ENCODE data around the gene TBKBP1. TPM values are rescaled to one million over a fixed set of nuclear protein-coding genes. Genes with fewer than 3 reads are reported as not detected.

Gene TBKBP1
- total RNA-seq, 1 experiment from 2014 or later, result 0.20 TPM

DNA sequence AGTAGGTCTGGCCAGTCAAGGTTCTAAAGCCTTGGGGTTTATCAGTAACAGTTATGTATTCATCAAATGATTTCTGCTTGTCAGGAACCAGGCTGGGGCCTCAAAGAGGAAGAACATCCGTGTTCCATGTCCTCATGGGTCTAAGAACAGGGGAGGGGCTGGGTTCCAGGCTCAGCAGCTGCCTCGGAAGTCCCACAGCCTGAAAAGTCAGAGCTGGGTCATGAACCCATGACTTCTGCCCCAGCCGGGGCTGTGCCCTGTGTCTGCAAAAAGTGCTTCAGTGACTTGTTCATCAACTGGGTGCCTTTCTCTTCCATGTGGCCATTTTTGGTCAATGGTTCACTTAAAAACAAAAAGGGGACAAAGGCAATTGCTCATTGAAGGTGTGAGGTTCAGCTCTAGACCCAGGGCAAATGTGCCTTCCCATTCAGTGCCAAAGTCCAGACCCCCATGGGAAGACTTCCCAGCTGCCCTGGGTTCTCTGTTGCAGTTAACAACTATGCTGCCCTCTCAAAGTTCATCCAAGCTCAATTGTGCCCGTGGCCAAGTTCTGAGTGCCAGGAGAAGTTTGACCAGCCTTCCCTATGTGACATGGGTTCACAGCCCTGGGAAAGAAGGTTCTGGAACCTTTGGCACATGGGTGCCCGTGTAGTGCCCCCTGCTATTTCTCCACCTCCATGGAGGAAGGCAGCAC, 18.5 kb downstream of the TBKBP1 start:
- DNase-seq (ENCODE audit: low spot score), result no peak

DNA sequence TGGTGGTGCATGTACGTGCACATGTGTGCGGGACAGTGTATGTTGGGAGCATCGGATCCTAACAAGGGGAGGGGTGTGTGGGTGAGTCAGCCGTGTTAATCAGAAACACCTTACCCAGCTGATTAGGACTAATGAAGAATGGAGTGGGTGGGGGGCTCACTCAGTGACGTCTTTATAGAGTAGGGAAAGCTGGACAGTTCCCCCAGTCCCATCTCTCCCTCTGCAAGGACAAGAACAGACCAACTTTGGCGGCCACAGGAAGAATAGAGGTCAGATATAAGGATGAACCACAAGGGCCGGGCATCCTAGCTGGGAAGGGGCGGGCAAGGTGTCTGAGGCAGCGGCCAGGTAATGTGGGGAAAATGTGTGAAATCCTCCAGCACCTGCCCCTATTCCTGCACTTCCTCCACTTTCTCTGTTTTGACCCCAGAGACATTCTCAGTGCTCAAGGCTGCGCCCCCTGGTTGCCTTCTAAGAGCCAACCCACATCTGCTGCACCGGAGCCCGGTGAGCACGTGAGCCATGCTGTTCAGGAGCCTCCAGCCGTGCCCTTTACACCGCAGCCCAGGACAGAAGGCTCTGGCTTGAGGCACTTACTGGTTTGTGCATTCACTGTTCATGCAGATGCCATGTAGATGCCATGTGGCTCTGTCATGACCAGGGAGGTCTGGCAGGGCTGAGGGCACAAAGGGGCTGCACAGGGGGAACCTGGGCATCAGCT, 20.2 kb downstream of the TBKBP1 start:
- DNase-seq (ENCODE audit: low spot score), result no peak

DNA sequence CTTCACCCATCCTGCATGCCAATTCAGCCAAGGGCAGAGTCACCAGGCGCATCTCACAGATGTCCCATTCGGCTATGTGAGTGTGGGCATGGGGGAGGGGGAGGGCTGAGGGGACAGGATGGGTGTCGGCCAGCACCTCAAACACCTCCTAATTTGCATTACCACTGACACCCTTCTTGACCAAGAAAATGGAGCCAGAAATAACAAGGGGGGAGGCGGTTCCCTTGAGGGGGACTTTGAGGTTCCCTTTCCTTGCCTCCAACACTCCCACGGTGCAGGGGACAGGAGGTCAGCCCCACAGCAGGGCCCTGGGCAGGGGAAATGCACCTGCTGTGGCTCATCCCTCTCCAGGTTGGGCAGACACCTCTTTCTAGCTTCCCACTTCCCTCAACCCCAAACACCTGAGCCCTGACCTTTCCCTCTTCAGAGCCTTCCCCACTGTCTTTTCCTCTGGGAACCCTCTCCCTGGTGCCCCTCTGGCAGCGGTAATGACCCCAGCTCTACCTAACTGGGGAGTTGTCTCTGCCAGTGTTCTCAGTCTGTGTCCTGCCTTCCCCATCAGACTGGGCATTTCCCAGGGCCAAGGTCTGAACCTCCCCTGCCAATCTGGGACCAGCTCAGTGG, 20.9 kb downstream of the TBKBP1 start:
- DNase-seq (ENCODE audit: low spot score), result no peak

DNA sequence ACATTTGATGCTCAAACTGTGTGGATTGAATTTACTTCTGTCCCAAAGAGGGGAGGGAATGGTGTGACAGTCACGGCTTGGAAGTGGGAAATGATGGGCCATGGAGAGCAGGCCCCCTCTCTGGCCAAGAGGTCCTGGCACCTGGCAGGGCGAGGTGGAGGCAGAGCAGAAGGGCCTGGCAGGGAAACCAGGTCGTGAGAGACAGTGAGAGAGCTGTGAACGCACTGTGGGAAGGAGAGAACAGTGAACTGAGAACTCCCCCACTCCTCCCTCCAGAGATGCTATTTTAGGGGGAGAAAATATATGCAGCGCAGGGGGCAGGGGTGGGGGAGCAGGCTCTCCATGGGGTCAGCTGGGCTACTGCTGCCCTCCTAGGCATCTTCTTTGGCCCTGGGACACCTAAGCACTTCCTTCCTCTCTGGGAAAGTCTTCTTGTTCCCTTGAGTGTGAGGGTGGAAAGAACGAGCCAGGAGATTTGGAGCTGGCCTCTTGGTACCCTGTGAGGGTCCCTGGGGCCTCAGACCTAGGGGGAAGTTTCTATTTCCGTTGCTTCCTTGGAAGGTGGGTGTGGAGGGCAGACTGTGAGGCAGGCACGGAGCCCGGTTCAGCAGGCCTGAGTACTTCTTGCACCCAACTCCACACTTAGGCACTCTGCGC, 21.8 kb downstream of the TBKBP1 start:
- no peak for DNase-seq (ENCODE audit: low spot score)

DNA sequence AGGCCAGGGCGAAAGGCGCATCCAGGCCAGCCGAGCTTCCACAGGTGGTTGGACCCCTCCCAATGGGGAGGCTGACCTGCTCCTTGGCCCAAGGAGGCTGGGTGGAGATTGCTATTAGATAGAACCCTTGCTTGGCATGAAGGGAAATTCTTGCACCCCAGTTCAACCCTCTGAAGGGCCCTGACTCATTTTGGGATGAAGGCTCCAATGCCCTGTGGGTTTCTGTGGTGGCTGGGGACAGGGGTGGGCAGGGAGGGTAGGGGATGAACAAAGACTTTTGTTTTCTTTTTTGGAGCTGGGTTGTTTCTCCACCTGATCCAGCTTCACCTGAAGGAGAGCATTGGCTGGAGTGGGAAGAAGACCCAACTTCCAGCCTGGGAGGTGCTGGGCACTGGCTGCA, 22.4 kb downstream of the TBKBP1 start:
- no peak for DNase-seq (ENCODE audit: low spot score)

DNA sequence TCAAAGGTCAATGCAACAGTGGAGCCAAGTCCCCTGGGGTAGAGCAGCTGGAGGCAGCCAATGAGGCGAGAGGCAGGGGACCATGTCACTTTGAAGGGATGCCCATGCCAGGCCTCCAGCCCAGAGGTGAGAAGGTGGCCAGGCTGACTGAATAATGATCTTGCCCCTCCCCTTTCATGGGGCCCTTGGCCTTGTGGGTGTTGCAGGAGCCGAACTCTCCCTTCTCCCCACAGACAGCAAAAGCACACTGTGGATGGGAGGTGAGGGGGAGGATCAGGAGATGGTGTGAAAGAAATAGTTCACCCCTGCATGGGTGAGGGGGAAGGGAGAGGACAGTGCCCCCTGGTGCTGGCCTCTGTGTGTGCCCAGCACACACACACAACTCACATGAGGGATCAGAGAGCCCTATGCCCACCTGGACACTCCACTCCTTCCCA, 23.3 kb downstream of the TBKBP1 start:
- no peak for DNase-seq (ENCODE audit: low spot score)

DNA sequence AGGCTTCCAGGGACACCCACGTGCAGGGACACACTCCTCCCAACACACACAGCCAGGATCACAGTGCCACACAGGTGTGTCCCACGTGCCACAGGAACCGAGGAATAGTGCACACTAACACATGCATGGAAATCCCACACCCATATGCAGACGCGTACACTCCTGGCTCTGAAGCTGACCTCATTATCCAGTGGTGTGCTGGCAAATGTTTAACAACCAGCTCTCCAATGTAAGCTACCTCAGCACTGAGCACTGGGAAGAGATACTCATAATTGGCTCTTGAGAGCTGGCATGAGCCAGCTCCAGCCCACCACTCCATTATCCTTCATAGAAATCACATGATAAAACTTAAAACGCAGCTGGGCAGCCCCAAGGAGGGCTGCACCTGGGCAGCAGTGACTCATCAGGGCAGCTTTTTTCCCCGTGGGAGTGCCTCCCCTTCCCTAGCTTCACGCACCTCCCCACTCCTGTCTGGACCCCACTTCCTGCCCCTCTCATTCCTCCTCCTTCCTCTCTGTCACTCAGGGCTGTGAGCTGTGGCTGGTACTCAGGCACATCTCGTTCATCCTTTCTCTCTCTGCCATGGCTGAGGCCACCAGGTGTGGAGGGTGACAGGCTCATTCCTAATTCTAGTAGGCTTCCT, 24.1 kb downstream of the TBKBP1 start:
- no peak for DNase-seq (ENCODE audit: low spot score)

DNA sequence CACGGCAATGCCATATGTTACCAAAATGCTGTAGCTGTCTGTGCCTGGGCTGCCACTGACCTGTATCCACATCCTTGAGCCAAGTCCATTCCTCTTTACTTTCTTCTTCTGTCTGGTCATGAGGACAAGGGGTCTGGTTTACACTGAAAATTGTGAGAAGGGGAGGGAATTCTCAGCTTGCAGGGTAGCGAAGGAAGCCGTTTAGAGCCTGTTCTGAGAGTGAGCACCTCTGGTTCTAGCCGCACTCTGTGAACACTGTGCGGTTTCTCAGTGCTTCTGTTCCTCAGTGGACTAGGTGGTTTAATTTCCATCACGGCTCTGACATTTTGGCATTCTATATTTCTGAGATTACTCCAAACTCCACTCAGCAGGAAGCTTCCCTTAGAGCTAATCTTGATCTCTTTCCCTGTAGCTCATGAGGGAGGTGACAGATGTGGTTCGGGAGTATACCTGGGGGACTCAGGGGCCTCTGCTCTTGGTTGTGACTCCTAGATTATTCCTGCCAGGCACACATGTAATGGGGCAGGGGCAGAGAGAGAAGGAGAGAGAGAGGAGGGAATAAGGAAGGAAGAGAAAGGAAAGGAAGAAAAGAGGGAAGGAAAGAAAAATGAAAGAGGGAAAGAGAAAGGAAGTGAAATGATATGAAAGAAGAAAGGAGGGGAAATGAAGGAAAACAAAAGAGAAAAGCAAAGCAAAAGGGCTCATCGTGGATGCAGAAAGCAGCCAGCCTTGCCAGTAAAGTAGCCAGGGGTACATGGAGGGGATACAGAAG, 24.9 kb downstream of the TBKBP1 start:
- no peak for DNase-seq (ENCODE audit: low spot score)

DNA sequence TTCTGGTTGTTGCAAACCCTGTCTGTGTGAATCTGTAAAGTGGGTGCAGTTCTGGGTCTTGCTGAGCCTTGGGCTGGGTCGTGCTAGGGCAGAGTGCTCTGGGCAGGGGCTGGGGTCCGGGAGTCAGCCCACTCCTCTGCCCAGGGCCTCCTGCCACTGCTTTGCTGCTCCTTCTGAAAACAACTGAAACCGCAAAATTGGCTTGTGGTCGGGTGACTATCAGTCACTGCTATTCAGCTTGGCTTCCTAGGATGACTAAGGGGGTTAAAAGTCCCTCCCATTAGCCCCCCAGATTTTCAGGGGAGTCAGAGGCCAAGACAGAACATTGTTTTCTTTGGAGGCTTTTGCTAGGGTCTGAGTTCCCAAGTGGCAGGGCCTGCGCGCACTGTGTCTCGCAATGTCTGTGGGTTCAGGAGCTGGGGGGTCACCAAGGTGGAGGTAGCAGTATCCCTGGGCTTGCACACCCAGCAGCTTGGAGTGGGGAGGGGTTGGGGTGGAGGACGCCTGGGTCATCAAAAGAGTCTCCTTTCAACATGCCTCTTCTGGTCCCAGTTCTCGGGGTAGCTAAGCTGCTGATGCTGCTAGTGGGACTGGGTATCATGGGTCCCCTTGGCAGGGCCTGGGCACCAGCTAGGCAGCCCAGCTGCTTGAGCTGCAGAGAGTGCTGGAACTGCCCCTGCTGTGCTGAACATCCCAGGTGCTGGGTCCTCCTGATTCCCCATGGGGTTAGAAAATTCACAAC, 25.6 kb downstream of the TBKBP1 start:
- DNase-seq (ENCODE audit: low spot score), result no peak

DNA sequence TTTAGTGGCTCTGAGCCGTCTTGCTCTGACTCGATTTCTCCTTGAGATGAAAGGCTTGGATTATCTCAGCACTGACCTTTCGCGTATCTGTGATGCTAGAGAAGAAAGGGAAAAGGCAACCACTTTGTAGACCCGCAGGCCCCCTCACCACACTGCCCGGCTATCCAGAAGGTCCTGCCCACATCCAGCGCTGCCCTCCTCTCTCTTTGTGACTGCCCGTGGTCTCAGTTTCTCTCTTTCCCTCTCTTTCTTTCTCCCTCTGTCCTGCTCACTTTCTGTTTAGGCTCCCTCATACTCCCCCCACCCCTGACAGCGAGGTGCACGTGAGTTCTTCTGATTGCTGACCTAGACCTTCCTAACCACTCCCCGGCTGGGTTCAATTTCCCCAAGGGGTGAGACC, 26.2 kb downstream of the TBKBP1 start:
- DNase-seq (ENCODE audit: low spot score), result no peak

DNA sequence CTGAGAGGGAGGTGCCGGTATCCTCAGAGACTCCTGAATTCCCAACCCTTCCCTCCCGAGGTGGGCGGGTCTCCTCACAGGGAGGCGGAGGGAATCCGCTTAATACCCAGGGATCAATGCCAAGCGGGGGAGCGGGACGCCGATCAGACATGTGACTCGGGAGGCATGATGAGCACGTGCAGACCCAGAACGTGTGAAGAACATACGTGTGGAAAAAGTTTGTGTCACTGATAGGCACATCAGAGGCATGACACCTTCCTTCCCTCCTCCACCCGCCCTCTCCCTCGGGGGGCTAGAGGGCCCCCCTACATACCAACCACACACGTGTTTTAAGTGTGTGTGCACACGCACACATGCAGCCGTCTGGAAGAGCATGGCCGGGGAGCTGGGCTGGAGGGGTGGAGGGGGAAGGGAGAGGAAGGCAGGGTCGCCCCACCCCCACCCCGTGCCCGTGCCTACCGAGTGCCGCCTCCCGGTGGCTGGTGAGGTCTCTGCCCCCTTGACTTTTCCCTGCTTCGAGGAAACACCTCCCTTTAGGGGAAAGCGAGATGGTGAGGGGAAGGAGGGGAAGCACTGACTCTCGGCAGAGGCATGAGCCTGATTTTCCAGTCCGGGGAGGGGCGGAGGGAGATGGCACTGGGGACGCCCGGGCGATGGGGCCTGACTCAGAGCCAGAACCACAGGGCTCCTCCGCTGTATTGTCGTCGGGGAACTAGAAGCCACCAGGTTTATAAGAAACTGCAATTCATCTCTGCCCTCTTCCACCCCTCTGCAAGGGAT, 27.0 kb downstream of the TBKBP1 start:
- no peak for DNase-seq (ENCODE audit: low spot score)

DNA sequence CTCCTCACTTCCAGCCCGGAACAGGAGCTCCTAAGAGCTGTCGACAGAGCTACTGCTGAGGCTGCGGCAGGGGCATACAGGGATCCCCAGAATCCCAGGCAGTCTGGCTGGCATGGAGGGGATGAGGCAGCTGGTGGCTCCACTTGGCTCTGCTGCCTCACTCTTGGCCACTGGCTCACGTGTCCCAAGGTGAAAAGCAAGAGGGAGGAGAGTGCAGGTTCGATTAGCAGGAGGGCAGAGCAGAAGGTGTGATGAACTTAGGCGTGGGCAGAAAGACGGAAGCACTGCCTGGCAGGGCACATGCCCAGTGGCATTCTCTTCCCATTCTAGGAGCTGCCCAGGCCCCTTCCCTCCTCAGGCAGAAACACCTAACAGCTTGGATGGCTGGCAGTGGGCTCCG, 27.8 kb downstream of the TBKBP1 start:
- no peak for DNase-seq (ENCODE audit: low spot score)

DNA sequence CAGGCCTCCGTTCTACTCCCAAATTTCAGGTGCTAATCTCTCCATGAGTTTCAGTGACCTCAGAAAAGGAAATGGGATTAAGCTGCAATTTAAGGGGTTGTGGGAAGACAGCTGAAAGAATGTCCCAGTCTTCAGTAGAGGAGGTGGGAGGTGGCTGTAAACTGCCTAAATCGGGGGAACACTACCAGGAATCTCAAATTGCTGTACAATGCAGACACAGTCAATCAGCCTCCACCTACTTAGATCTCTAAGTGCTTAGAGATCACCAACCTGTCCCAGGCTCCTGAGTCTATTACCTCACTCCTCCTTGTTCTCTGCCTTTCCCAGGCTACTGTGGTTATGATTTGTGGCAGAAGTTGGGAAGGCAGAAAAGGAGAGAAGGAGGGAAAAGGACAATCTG, 30.7 kb downstream of the TBKBP1 start:
- DNase-seq (ENCODE audit: low spot score), result no peak

DNA sequence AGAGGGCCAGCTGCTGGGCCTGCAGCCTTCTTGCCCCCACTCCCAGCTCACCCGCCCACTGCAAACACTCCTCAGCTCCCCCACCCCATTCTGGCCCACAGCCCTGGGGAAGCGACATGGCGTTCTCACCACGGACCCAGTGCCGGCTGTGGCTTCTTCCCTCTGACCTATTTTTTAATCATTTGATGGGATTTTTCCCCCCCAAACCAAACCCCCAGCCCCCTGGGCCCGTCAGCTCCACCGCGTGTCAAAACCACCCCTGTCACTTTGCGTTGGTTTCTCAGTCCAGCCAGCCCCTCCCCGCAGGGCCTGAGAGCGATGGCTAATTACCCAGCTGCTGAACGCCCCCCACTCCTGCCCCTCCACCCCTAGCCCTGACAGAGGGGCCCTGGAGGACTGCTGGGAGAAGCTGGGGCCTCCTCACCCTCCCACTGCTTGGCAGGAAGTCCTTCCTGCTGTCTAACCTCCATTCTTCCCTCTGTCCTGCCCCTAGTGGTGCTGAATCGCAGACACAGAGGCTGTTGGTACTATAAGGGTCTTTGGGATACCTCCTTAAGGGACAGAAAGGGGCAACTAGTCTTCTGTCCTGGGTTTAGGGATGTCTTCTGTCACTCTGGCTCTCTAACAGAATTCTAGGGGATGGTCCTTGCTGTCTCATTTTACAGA, 31.6 kb downstream of the TBKBP1 start:
- no peak for DNase-seq (ENCODE audit: low spot score)

DNA sequence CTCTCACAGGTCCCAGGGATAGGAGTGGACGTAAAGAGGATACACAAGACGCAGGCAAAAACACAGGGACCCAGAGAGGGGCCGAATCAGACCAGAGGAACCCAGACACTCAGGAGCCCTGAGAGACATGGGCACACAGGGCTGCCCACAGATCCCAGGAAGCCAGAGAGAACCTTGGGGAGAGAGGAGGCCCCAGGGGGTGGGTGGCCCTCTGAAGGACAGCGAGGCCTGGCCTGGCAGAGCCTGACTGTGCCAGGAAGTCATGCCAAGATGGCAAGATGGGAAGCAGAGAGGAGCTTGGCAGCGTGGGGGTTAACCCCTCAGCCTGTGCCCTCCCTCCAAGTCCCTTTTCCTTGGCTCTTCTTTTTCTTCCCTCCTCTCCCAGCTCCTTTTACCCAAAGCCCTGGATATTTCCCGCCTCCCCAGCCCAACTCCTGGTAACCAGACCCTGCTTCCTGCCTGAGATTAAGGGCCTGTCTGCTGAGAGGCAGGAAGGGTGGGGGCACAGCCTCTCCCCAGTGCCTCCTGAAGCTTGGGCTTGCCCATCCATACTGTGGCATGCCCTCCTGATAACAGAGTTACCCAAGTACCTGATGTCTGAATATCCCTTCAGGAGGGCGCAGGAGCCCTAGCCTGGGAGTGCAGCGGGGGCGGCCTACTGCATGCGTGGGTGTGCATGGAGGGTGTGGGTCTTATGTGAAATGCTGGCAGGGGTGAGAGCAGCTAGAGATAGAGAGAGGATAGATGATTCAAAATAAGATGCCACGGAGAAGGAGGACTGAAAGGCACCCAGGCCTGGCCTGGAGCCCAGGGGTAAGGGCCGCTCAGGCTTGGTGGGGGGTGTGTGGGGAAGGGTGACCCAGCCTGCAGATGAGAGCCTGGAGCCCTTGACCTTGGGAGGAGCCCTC, 33.1 kb downstream of the TBKBP1 start:
- no peak for DNase-seq (ENCODE audit: low spot score)

DNA sequence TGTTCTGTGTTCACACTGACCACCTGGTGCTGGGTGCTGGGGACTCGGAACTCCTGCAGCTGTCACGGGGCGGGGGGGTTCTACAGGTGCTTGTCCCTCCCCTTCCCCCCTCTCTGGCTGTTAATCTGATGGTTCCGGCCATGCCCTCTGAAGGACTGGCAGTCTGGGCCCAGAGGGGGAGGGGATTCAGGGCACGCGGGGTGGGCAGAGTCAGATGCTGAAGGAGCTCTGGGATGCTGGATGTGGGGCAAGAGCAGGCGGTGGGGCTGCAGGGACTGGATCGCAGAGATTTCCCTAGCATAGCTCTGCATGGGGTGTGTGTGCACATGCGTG, 33.7 kb downstream of the TBKBP1 start:
- DNase-seq (ENCODE audit: low spot score), result no peak

DNA sequence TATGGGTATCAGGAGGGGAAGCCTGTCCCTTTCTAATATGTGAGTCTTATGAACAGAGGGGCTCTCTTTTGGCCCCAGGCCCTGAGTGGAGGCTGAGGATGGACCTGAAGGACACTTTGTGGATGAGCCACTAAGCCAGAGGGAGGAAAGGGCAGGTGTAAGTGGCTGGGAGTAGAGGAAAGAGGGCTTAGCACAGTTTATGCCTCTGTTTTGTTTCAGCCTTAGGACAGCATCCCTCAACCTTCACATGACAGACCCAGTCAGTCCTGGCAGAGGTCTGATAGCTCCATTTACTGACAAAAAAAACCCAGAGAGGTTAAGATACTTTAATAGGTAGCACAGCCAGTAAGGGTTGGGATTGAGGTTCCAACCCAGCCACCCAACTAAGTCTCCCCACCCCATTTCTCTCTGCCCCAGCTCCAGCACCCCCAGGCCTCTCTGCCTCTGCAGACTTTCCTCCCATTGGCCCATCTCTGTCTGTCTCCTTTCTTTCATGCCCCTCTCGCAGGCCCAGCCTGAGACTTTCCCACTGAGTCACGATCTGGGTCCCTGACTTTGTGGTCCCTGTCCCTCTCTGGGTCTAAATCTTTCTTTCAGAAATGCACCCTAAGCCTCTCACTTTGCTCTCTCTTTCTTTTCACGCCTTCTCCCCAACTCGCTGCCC, 34.4 kb downstream of the TBKBP1 start:
- no peak for DNase-seq (ENCODE audit: low spot score)

DNA sequence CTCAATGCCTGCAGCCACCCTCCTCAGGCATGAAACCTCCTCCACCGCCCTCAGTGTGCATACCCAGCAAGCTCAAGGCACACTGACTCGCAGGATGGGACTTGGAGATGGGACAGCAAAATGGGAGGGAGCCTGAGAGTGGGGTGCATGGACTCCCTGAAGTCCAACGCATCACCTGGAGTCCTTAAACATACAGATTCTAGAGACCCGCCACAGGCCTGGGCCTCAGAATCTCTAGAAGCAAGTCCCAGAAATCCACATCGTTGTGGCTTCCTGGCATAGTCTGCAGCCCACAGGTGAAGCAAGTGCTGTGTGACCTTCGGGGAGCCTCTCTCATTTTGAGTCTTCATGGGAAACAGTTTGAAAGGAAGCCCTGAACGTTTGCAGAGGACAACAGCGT, 35.5 kb downstream of the TBKBP1 start:
- no peak for DNase-seq (ENCODE audit: low spot score)
